WERI-Rb-1 (cell line): ENCODE results near the gene KATNBL1.
"Not testable (repeated sequence)": the region's sequence is repeated elsewhere in the genome, so short reads cannot be mapped to it uniquely, and the experiment has no call there.

ENCODE experiments used
- DNase-seq: peaks from one replicate; pipeline ENCODE4 v3.0.0-alpha.2; 2020
- H3K27ac ChIP-seq: fragments of 250-450 bp; sonication (Bioruptor Pico); 2 replicates; pipeline ENCODE4 v1.5.1; 2020; ENCODE audit warnings: mild to moderate bottlenecking, moderate library complexity
- H3K27me3 ChIP-seq: fragments of 250-450 bp; sonication (Bioruptor Pico); 2 replicates; pipeline ENCODE4 v1.5.1; 2021; ENCODE audit warnings: mild to moderate bottlenecking, low read depth, moderate library complexity; ENCODE audit not compliant: insufficient read depth, severe bottlenecking
- H3K36me3 ChIP-seq: fragments of 250-450 bp; sonication (Bioruptor Pico); 2 replicates; pipeline ENCODE4 v1.5.1; 2020; ENCODE audit warnings: mild to moderate bottlenecking, moderate library complexity
- H3K4me3 ChIP-seq: 2 replicates; pipeline ENCODE4 v1.5.1; 2011; ENCODE audit warnings: low read depth, mild to moderate bottlenecking, control low read depth, low read length
- H3K9me3 ChIP-seq: fragments of 250-450 bp; sonication (Bioruptor Pico); 2 replicates; pipeline ENCODE4 v1.5.1; 2021; ENCODE audit warnings: mild to moderate bottlenecking, moderate library complexity; ENCODE audit not compliant: severe bottlenecking
- CTCF ChIP-seq: IDR thresholded peaks from 2 replicates; pipeline ENCODE4 v1.5.1; 2011; ENCODE audit warnings: low read depth, mild to moderate bottlenecking, control low read depth, inconsistent platforms, low read length

Gene KATNBL1

GRCh38 chr15:34214135-34214534 is 4.2 kb upstream of the KATNBL1 start:
- no peak for TF ChIP-seq CTCF
- DNase-seq, result no peak
- Histone ChIP-seq H3K9me3 (no peaks in the 10 kb centered on the region), H3K27me3 (no peaks in the 10 kb centered on the region), H3K4me3 (no peak overlapping the region), H3K27ac (no peak overlapping the region), H3K36me3 (no peaks in the 10 kb centered on the region)

DNA sequence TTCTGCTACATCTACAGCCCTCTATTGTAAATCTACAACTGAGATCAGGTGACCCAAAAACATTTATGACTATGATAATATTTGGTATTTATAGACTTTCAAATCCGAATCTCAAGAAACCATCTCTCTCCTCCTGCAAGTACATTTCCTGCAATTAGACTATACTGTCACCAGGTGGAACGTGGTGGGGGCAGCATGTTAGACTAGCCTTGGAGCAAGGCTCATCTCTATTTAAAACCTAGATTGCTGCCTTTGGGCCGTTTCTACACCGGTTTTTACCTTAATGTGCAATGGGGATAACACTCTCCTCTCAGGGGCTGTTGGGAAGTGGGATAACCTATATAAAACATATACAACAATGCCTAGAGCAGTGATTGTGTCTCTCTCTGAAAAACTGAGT is 3.8 kb upstream of the KATNBL1 start:
- Histone ChIP-seq H3K36me3 (no peaks in the 10 kb centered on the region), H3K4me3 (no peak overlapping the region), H3K9me3 (no peaks in the 10 kb centered on the region), H3K27ac (no peak overlapping the region), H3K27me3 (no peaks in the 10 kb centered on the region)
- DNase-seq, result peak; percentile 12
- TF ChIP-seq CTCF, result no peak

DNA sequence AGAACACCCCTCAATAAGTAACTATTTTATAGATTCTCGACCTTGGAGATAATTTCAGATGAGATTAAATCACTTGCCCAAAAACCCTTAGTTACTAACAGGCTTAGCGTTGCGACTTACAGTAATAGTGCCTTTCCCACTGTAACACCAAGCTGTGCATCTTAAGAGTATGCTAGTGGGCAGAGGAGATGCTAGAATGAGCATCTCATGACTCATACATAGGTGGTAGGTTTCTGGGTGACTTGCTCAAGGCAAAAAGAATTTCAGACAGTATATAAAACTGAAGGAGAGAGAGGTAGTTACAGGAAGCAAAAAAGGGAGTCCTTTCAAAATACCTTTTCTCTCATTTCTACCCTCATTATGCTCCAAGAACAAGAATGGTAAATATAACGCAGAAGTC is 3.9 kb downstream of the KATNBL1 start:
- Histone ChIP-seq H3K27me3 (no peaks in the 10 kb centered on the region), H3K27ac (no peak overlapping the region), H3K36me3 (peaks cover 8% of the 10 kb centered on the region), H3K4me3 (no peak overlapping the region), H3K9me3 (no peaks in the 10 kb centered on the region)
- DNase-seq, result no peak
- no peak for TF ChIP-seq CTCF

GRCh38 chr15:34203936-34204335 is 6.0 kb downstream of the KATNBL1 start:
- no peak for DNase-seq
- H3K4me3 ChIP-seq, result no peak overlapping the region
- no peak overlapping the region for H3K27ac ChIP-seq
- H3K9me3 ChIP-seq, result no peaks in the 10 kb centered on the region
- H3K27me3 ChIP-seq, result no peaks in the 10 kb centered on the region
- peaks cover 8% of the 10 kb centered on the region for H3K36me3 ChIP-seq
- no peak for TF ChIP-seq CTCF

DNA sequence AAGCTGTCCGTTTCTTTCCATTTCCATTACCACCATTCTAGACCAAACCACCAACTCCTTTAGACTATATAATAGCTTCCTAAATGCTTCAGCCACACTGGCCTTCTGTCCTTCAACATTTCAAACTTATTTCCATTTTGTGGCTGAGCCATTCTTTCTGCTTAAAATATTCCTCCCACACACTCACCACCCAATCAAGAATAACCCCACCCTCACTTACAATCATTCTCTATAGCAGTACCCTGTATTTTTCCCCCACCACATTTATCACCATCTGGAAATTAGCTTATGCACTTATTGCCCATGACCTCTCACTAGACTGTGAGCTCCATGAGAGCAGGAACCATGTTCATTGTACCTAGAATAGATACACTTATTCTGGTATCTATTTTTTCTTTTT is 6.6 kb downstream of the KATNBL1 start:
- no peak overlapping the region for H3K4me3 ChIP-seq
- H3K36me3 ChIP-seq, result peaks cover 8% of the 10 kb centered on the region
- no peaks in the 10 kb centered on the region for H3K27me3 ChIP-seq
- no peaks in the 10 kb centered on the region for H3K9me3 ChIP-seq
- no peak for TF ChIP-seq CTCF
- no peak overlapping the region for H3K27ac ChIP-seq
- no peak for DNase-seq

- not testable (repeated sequence) for H3K4me3 ChIP-seq, H3K27me3 ChIP-seq, H3K9me3 ChIP-seq, H3K36me3 ChIP-seq, H3K27ac ChIP-seq, DNase-seq
These were observed 16.6 kb downstream of the KATNBL1 start for GRCh38 chr15:34193272-34193671.

DNA sequence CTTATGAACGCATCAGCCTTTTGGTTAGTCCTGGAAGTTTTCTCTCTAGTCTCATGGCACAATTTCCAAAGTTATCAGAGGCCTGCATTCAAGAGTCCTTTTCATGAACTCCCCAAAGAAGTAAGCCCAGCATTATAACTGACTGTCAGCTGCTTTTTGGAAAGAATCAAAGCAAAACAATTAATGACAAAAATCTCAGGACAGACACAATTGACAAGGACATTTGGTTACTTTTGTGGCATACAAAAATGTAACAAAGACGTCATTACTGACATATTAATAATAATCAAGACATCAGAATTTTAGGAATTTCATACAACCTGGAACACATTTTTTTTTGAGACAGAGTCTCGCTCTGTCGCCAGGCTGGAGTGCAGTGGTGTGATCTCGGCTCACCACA is 21.2 kb downstream of the KATNBL1 start:
- Histone ChIP-seq H3K9me3 (no peaks in the 10 kb centered on the region), H3K27me3 (no peaks in the 10 kb centered on the region), H3K4me3 (no peak overlapping the region), H3K27ac (no peak overlapping the region), H3K36me3 (peaks cover 8% of the 10 kb centered on the region; the same call in 1 of the 2 replicates)
- no peak for DNase-seq
- TF ChIP-seq CTCF, result no peak
